HepG2 (cell line): ENCODE results near the gene LIF. TPM values are rescaled to one million over a fixed set of nuclear protein-coding genes. Genes with fewer than 3 reads are reported as not detected.

Experiments
- ATAC-seq: fragments of 200-7000 bp; cut with Tn5 transposase; 3 replicates; pipeline ENCODE4 v1.9.1; 2020; ENCODE audit warnings: mild to moderate bottlenecking, moderate library complexity
- BruUV-seq: library from RNA; stranded (reverse); fragments of 400-500 nt; replicated peaks from 2 replicates; lab custom pipeline; 2021; lab: Mats Ljungman, UMichigan
- CTCF ChIA-PET: fragments of 300-600 bp; formaldehyde crosslinking; extraction: SDS; loops from one replicate; lab custom pipeline; 2021; ENCODE audit warnings: low total read pairs, inconsistent platforms, low intra/inter-chr PET ratio; lab: Yijun Ruan, JAX
- POLR2A ChIA-PET: fragments of 350-600 bp; sonication (Branson Sonifier 250); formaldehyde crosslinking; loops from one replicate; lab custom pipeline; 2020; ENCODE audit warnings: antibody characterized with exemption, inconsistent platforms; lab: Yijun Ruan, JAX
- DNase-seq: peaks from one replicate; pipeline ENCODE4 v3.0.0-alpha.2; 2015; ENCODE audit warnings: low spot score
- FAIRE-seq: peaks from 3 replicates; lab custom pipeline; 2011; peaks lifted over from hg19 to GRCh38; lab: Jason Lieb, UNC
- H2AFZ ChIP-seq: one replicate; pipeline ENCODE4 v1.6.1; 2011; ENCODE audit warnings: low read length, inconsistent platforms
- H3K27ac ChIP-seq: fragments of 300-600 bp; 3 replicates; pipeline ENCODE4 v1.8.0; 2011; ENCODE audit warnings: mixed run types, mild to moderate bottlenecking, mixed read lengths, low read length, inconsistent platforms; ENCODE audit not compliant: insufficient read depth; ENCODE audit errors: extremely low read length
- H3K27me3 ChIP-seq, 2 experiments: fragments of 200-600 bp in 1 of 2; 2 replicates in 1 of 2; 3 replicates in 1 of 2; pipeline versions ENCODE4 v1.6.0 to v1.8.0; 2011; ENCODE audit warnings: low read length in 2 of 2, mild to moderate bottlenecking in 2 of 2, moderate library complexity in 2 of 2, inconsistent platforms in 1 of 2; ENCODE audit not compliant: insufficient read depth in 2 of 2, control insufficient read depth in 1 of 2
- H3K36me3 ChIP-seq, 2 experiments: fragments of 200-600 bp in 1 of 2; replicated peaks in 1 of 2; 2 replicates in 1 of 2; 3 replicates in 1 of 2; pipeline versions ENCODE4 v1.5.1 to v1.8.0; 2011; ENCODE audit warnings: low read length in 2 of 2, inconsistent platforms in 1 of 2; ENCODE audit not compliant: insufficient read depth in 2 of 2, control insufficient read depth in 1 of 2
- H3K4me1 ChIP-seq: 2 replicates; pipeline ENCODE4 v1.5.1; 2012; ENCODE audit warnings: low read length, inconsistent platforms; ENCODE audit not compliant: insufficient read depth
- H3K4me2 ChIP-seq: 2 replicates; pipeline ENCODE4 v1.6.0; 2011; ENCODE audit warnings: low read depth, low read length, inconsistent platforms
- H3K4me3 ChIP-seq, 3 experiments: fragments of 200-600 bp in 1 of 3; sonication (generic), shearing (Covaris generic) in 1 of 3; replicated peaks in 1 of 3; 2 replicates each; pipeline ENCODE4 v1.5.1; 2011 to 2016; ENCODE audit warnings: low read length in 3 of 3, inconsistent platforms in 2 of 3, low read depth in 2 of 3, mild to moderate bottlenecking in 2 of 3, control low read depth in 1 of 3, mixed read lengths in 1 of 3; ENCODE audit not compliant: insufficient read depth in 1 of 3
- H3K79me2 ChIP-seq: one replicate; pipeline ENCODE4 v1.6.1; 2011; ENCODE audit warnings: low read length, inconsistent platforms; ENCODE audit not compliant: insufficient read depth
- H3K9ac ChIP-seq: 2 replicates; pipeline ENCODE4 v1.6.0; 2011; ENCODE audit warnings: mild to moderate bottlenecking, low read depth, low read length, inconsistent platforms; ENCODE audit not compliant: insufficient read depth
- H3K9me3 ChIP-seq: 2 replicates; pipeline ENCODE4 v1.5.1; 2012; ENCODE audit warnings: mild to moderate bottlenecking, low read length
- H4K20me1 ChIP-seq: 2 replicates; pipeline ENCODE4 v1.6.0; 2011; ENCODE audit warnings: inconsistent platforms, mild to moderate bottlenecking, low read length, moderate library complexity; ENCODE audit not compliant: insufficient read depth
- AGO2 ChIP-seq: fragments of 200-400 bp; formaldehyde crosslinking; optimal IDR thresholded peaks from 2 replicates; pipeline ENCODE3; 2017; ENCODE audit warnings: mild to moderate bottlenecking, low read depth, low read length, moderate library complexity
- ARNTL ChIP-seq: sonication (generic); formaldehyde crosslinking; IDR thresholded peaks from 2 replicates; pipeline ENCODE4 v1.4.0; 2020; ENCODE audit warnings: mild to moderate bottlenecking, missing genetic modification reagents
- BRCA1 ChIP-seq: sonication (generic); formaldehyde crosslinking; IDR thresholded peaks from 2 replicates; pipeline ENCODE4 v1.4.0; 2020; ENCODE audit warnings: missing genetic modification reagents
- CENPX ChIP-seq: sonication (generic); formaldehyde crosslinking; IDR thresholded peaks from 2 replicates; pipeline ENCODE4 v1.9.0; 2021; ENCODE audit warnings: mild to moderate bottlenecking, missing genetic modification reagents, moderate library complexity
- CHCHD3 ChIP-seq: sonication (generic); formaldehyde crosslinking; IDR thresholded peaks from 2 replicates; pipeline ENCODE4 v1.8.0; 2022; ENCODE audit warnings: mild to moderate bottlenecking, missing genetic modification reagents, moderate library complexity
- DNMT3B ChIP-seq: conservative IDR thresholded peaks from 2 replicates; pipeline ENCODE4 v1.6.1; 2016; ENCODE audit warnings: missing biosample characterization, control low read depth
- ESRRA ChIP-seq: sonication (generic); formaldehyde crosslinking; IDR thresholded peaks from 2 replicates; pipeline ENCODE4 v1.5.1; 2020; ENCODE audit warnings: mild to moderate bottlenecking, low read depth, missing genetic modification reagents
- MED8 ChIP-seq: sonication (generic); formaldehyde crosslinking; IDR thresholded peaks from 2 replicates; pipeline ENCODE4 v1.8.1; 2023; ENCODE audit warnings: mild to moderate bottlenecking, missing genetic modification reagents; ENCODE audit not compliant: insufficient replicate concordance
- MXD4 ChIP-seq: IDR thresholded peaks from 2 replicates; pipeline ENCODE4 v1.6.1; 2016; ENCODE audit warnings: mild to moderate bottlenecking, missing biosample characterization, missing genetic modification reagents
- NFE2L2 ChIP-seq: fragments of 150-350 bp; IDR thresholded peaks from 2 replicates; pipeline ENCODE4 v1.6.1; 2014; ENCODE audit warnings: low read length
- PPARG ChIP-seq: conservative IDR thresholded peaks from 2 replicates; pipeline ENCODE4 v1.6.1; 2016; ENCODE audit warnings: missing biosample characterization, missing genetic modification reagents
- RFX1 ChIP-seq: fragments of 450-650 bp; IDR thresholded peaks from 2 replicates; pipeline ENCODE4 v1.6.1; 2017
- SMYD3 ChIP-seq: sonication (generic); formaldehyde crosslinking; IDR thresholded peaks from 2 replicates; pipeline ENCODE4 v1.8.1; 2023; ENCODE audit warnings: mild to moderate bottlenecking, missing genetic modification reagents
- SRSF1 ChIP-seq: fragments of 200-400 bp; formaldehyde crosslinking; optimal IDR thresholded peaks from 2 replicates; pipeline ENCODE3; 2017; ENCODE audit warnings: mild to moderate bottlenecking, low read depth, low read length, moderate library complexity
- ZFY ChIP-seq: sonication (generic); formaldehyde crosslinking; IDR thresholded peaks from 2 replicates; pipeline ENCODE4 v1.4.0; 2020; ENCODE audit warnings: missing genetic modification reagents
- ZMYM3 ChIP-seq: sonication (generic); formaldehyde crosslinking; IDR thresholded peaks from 2 replicates; pipeline ENCODE4 v1.5.1; 2020; ENCODE audit warnings: mild to moderate bottlenecking, missing genetic modification reagents
- ZNF207 ChIP-seq: fragments of 450-650 bp; IDR thresholded peaks from 2 replicates; pipeline ENCODE4 v1.6.1; 2016; ENCODE audit warnings: antibody characterized with exemption, borderline replicate concordance
- WGBS: methylation state at CpG from one replicate; pipeline ENCODE4 v1.1.6; 2017; ENCODE audit warnings: low lambda C conversion rate; 5-methylcytosine and 5-hydroxymethylcytosine counted together
- in situ Hi-C: cut with HindIII; loops from 2 replicates; pipeline ENCODE4 v1.10.0; 2017; ENCODE audit warnings: low pct_unique_long_range_greater_than_20kb; ENCODE audit not compliant: extremely low pct_ligation_motif_present
- intact Hi-C: fragments of 100-400 bp; cut with micrococcal nuclease; formaldehyde crosslinking; loops from one replicate; pipeline ENCODE4 v1.10.0; 2022; ENCODE audit not compliant: unreplicated experiment
- polyA plus RNA-seq, 8 experiments: library from polyadenylated mRNA; depleted of rRNA in 3 of 8; stranded (reverse) in 7 of 8; unstranded in 1 of 8; fragments of >200 nt; fragmentation: Illumina TruSeq in 4 of 8; extraction: Trizol in 4 of 8; gene quantifications; 2 replicates each; pipeline versions ENCODE4 v1.2.1 to v1.2.3, GENCODE V29; 2011 to 2016; ENCODE audit warnings: low read depth in 4 of 8, missing spikeins in 1 of 8, mixed read lengths in 1 of 8; ENCODE audit not compliant: insufficient read depth in 1 of 8
- total RNA-seq, 5 experiments: library from RNA; depleted of rRNA; stranded (reverse); fragments of >200 nt; fragmentation: Illumina TruSeq; extraction: Trizol; gene quantifications; 2 replicates each; pipeline ENCODE4 v1.2.3, GENCODE V29; 2016; ENCODE audit warnings: low read depth in 1 of 5
- TF ChIP-seq, protein P1 (sequence below): sonication (generic); formaldehyde crosslinking; IDR thresholded peaks from 2 replicates; pipeline ENCODE4 v1.4.0; 2020; ENCODE audit warnings: mild to moderate bottlenecking, missing genetic modification reagents
- TF ChIP-seq, protein P2 (sequence below): sonication (generic); formaldehyde crosslinking; IDR thresholded peaks from 2 replicates; pipeline ENCODE4 v1.5.1; 2020; ENCODE audit warnings: mild to moderate bottlenecking, missing genetic modification reagents, moderate library complexity
- TF ChIP-seq, protein P3 (sequence below): sonication (generic); formaldehyde crosslinking; IDR thresholded peaks from 2 replicates; pipeline ENCODE4 v1.5.0; 2020; ENCODE audit warnings: mild to moderate bottlenecking, low read depth, missing genetic modification reagents, borderline replicate concordance

The LIF gene
- total and polyA plus RNA-seq, 2 of the 13 experiments (the other 11 are each of a cell fraction or from before 2014, with no cell fraction given): 3.6 to 8.5 TPM

GRCh38 chr22:30287648-30288418 is 41.3 kb upstream of the LIF start:
- BruUV-seq: no TSS peak
- POLR2A ChIA-PET: interaction anchor here (0.7 to 3.8 kb wide), 6 partner anchors 38 to 136 kb away, joined by 3 to 28 read pairs (median 8); partner anchors contain the start of genes CCDC157, RNF215, SF3A1 and TBC1D10A
- DNase-seq (peak; percentile 78), FAIRE-seq (peak; percentile 88), ATAC-seq (peak; percentile 81)
- H3K36me3 ChIP-seq: 0 out of 5 replicates have a peak, but pooled peaks cover 0 to 1% of the 10 kb centered on the region in 2 experiments
- no peak overlapping the region for H3K27ac ChIP-seq
- no peaks in the 10 kb centered on the region for H3K79me2 ChIP-seq
- H3K9ac ChIP-seq: peak overlapping the region; percentile 55; the same call in 1 of the 2 replicates
- H4K20me1 ChIP-seq: no peaks in the 10 kb centered on the region
- peaks cover 29% of the 10 kb centered on the region for H3K4me1 ChIP-seq
- H2AFZ ChIP-seq: no peak overlapping the region
- H3K27me3 ChIP-seq: no peaks in the 10 kb centered on the region; a peak in 1 of 5 replicates
- intact Hi-C loops (loop anchor here (1.0 to 2.0 kb wide), 2 partner anchors 39 to 99 kb away; partner anchors contain the start of genes RNF215 and TBC1D10A), in situ Hi-C loops (loop anchor here (5.0 kb wide), 1 partner anchor 99 kb away; the partner anchor contains the start of gene RNF215)
- CTCF ChIA-PET: interaction anchor here (1.5 to 4.0 kb wide), 5 partner anchors 25 to 179 kb away, joined by 3 to 26 read pairs (median 20); partner anchors contain the start of genes RNF215 and TBC1D10A
- no peaks in the 10 kb centered on the region for H3K9me3 ChIP-seq
- H3K4me3 ChIP-seq: peak overlapping the region in 2 of 3 experiments; percentile 72 to 80; a peak in 4 of 6 replicates
- 20% methylated on average over 3 of the region's 5 CpGs for WGBS
- H3K4me2 ChIP-seq: peak overlapping the region; percentile 96
- TF ChIP-seq DNMT3B (no peak), SMYD3 (CRISPR knock-in tag) (no peak), PPARG (CRISPR knock-in tag) (no peak), MED8 (CRISPR knock-in tag) (no peak), CHCHD3 (CRISPR knock-in tag) (no peak), BRCA1 (CRISPR knock-in tag) (no peak), ARNTL (CRISPR knock-in tag) (no peak), ZMYM3 (CRISPR knock-in tag) (peak; percentile 95), MXD4 (CRISPR knock-in tag) (peak; percentile 34; the same call in 1 of the 2 replicates), RFX1 (no peak), SRSF1 (no peak), ZFY (CRISPR knock-in tag) (peak; percentile 52), NFE2L2 (no peak), AGO2 (no peak), CENPX (CRISPR knock-in tag) (no peak), ZNF207 (no peak), ESRRA (no peak)
- TF ChIP-seq, protein P1, sequence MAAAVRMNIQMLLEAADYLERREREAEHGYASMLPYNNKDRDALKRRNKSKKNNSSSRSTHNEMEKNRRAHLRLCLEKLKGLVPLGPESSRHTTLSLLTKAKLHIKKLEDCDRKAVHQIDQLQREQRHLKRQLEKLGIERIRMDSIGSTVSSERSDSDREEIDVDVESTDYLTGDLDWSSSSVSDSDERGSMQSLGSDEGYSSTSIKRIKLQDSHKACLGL (CRISPR knock-in tag): no peak
- TF ChIP-seq, protein P2, sequence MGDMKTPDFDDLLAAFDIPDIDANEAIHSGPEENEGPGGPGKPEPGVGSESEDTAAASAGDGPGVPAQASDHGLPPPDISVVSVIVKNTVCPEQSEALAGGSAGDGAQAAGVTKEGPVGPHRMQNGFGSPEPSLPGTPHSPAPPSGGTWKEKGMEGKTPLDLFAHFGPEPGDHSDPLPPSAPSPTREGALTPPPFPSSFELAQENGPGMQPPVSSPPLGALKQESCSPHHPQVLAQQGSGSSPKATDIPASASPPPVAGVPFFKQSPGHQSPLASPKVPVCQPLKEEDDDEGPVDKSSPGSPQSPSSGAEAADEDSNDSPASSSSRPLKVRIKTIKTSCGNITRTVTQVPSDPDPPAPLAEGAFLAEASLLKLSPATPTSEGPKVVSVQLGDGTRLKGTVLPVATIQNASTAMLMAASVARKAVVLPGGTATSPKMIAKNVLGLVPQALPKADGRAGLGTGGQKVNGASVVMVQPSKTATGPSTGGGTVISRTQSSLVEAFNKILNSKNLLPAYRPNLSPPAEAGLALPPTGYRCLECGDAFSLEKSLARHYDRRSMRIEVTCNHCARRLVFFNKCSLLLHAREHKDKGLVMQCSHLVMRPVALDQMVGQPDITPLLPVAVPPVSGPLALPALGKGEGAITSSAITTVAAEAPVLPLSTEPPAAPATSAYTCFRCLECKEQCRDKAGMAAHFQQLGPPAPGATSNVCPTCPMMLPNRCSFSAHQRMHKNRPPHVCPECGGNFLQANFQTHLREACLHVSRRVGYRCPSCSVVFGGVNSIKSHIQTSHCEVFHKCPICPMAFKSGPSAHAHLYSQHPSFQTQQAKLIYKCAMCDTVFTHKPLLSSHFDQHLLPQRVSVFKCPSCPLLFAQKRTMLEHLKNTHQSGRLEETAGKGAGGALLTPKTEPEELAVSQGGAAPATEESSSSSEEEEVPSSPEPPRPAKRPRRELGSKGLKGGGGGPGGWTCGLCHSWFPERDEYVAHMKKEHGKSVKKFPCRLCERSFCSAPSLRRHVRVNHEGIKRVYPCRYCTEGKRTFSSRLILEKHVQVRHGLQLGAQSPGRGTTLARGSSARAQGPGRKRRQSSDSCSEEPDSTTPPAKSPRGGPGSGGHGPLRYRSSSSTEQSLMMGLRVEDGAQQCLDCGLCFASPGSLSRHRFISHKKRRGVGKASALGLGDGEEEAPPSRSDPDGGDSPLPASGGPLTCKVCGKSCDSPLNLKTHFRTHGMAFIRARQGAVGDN (CRISPR knock-in tag): peak; percentile 51; the same call in 1 of the 2 replicates
- TF ChIP-seq, protein P3, sequence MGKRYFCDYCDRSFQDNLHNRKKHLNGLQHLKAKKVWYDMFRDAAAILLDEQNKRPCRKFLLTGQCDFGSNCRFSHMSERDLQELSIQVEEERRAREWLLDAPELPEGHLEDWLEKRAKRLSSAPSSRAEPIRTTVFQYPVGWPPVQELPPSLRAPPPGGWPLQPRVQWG (CRISPR knock-in tag): no peak
